ENCODE results near the gene GRHL1.
"Not testable (repeated sequence)": the region's sequence is repeated elsewhere in the genome, so short reads cannot be mapped to it uniquely, and the experiment has no call there.

GRHL1 gene

GRCh38 chr2:9918275-9918674 lies 33.2 kb upstream of the GRHL1 start:
- Histone ChIP-seq H3K27ac (ENCODE audit: extremely low read depth, low read depth, low read length) (no peak overlapping the region), H3K9me3 (ENCODE audit: control insufficient read depth, insufficient read depth, low read depth, low read length) (no peaks in the 10 kb centered on the region), H3K4me3 (ENCODE audit: low read depth, low read length) (no peak overlapping the region), H3K4me1 (ENCODE audit: control insufficient read depth, insufficient read depth, low read length) (no peaks in the 10 kb centered on the region), H3K36me3 (ENCODE audit: control insufficient read depth in 2 of 2, insufficient read depth in 1 of 2, low read length in 2 of 2) (peaks cover 16 to 66% of the 10 kb centered on the region in 2 experiments)
- ChIA-PET CTCF (no interaction called here), POLR2A (no interaction called here)
- TF ChIP-seq ZNF521 (tag by site-specific recombination; IDR thresholded peaks at IDR 0.05) (no peak), ZBTB20 (tag by site-specific recombination; IDR thresholded peaks at IDR 0.05) (no peak), ZNF302 (tag by site-specific recombination; IDR thresholded peaks at IDR 0.05; ENCODE audit: low read depth) (no peak), ZNF558 (tag by site-specific recombination; IDR thresholded peaks at IDR 0.05) (no peak)

- ChIA-PET POLR2A (no interaction called here), CTCF (interaction anchor here (1.2 kb wide), 1 partner anchor 28 kb away, joined by 3 read pairs; no protein-coding TSS in a partner anchor)
- H3K9me3 ChIP-seq (ENCODE audit: control insufficient read depth, insufficient read depth, low read depth, low read length) = no peaks in the 10 kb centered on the region
- peaks cover 16 to 59% of the 10 kb centered on the region in 2 experiments for H3K36me3 ChIP-seq (ENCODE audit: control insufficient read depth in 2 of 2, insufficient read depth in 1 of 2, low read length in 2 of 2)
- H3K4me1 ChIP-seq (ENCODE audit: control insufficient read depth, insufficient read depth, low read length) = no peaks in the 10 kb centered on the region
- no peak overlapping the region for H3K27ac ChIP-seq (ENCODE audit: extremely low read depth, low read depth, low read length)
- TF ChIP-seq ZFP69B (tag by site-specific recombination; IDR thresholded peaks at IDR 0.05) (no peak), ZNF549 (tag by site-specific recombination; IDR thresholded peaks at IDR 0.05) (no peak), ZNF362 (tag by site-specific recombination; IDR thresholded peaks at IDR 0.05) (no peak), MZF1 (tag by site-specific recombination; IDR thresholded peaks at IDR 0.05; ENCODE audit: borderline replicate concordance) (no peak), ZNF132 (tag by site-specific recombination; IDR thresholded peaks at IDR 0.05; ENCODE audit: borderline replicate concordance) (no peak), ZNF529 (tag by site-specific recombination; IDR thresholded peaks at IDR 0.05; ENCODE audit: insufficient replicate concordance) (no peak), ZNF629 (tag by site-specific recombination; IDR thresholded peaks at IDR 0.05) (no peak), ZNF324 (tag by site-specific recombination; IDR thresholded peaks at IDR 0.05) (no peak), ZNF16 (tag by site-specific recombination; IDR thresholded peaks at IDR 0.05; ENCODE audit: low read depth) (no peak), ZNF624 (tag by site-specific recombination; IDR thresholded peaks at IDR 0.05) (no peak), ZNF155 (tag by site-specific recombination; IDR thresholded peaks at IDR 0.05) (no peak), ZNF645 (tag by site-specific recombination; IDR thresholded peaks at IDR 0.05) (no peak), GLIS1 (tag by site-specific recombination; IDR thresholded peaks at IDR 0.05) (no peak), ZNF654 (tag by site-specific recombination; IDR thresholded peaks at IDR 0.05; ENCODE audit: low read depth) (no peak), ZNF341 (tag by site-specific recombination; IDR thresholded peaks at IDR 0.05; ENCODE audit: low read depth) (no peak), TRIM28 (IDR thresholded peaks at IDR 0.05; ENCODE audit: borderline replicate concordance, low read length) (no peak), ZNF670 (tag by site-specific recombination; IDR thresholded peaks at IDR 0.05; ENCODE audit: low read depth) (no peak), HOXA7 (CRISPR knock-in tag; IDR thresholded peaks at IDR 0.05; ENCODE audit: borderline replicate concordance) (no peak)
- H3K4me3 ChIP-seq (ENCODE audit: low read depth, low read length) = no peak overlapping the region
Measured at GRCh38 chr2:9919512-9919911, 32.0 kb upstream of the GRHL1 start.

GRCh38 chr2:9927020-9927419 lies 24.5 kb upstream of the GRHL1 start:
- H3K4me3 ChIP-seq (ENCODE audit: low read depth, low read length); H3K9me3 ChIP-seq (ENCODE audit: control insufficient read depth, insufficient read depth, low read depth, low read length); CTCF ChIA-PET; H3K27ac ChIP-seq (ENCODE audit: extremely low read depth, low read depth, low read length); H3K4me1 ChIP-seq (ENCODE audit: control insufficient read depth, insufficient read depth, low read length); POLR2A ChIA-PET: not testable (repeated sequence)
- TF ChIP-seq ZNF146 (tag by site-specific recombination; IDR thresholded peaks at IDR 0.05) = peak; percentile 65
- H3K36me3 ChIP-seq (ENCODE audit: control insufficient read depth in 2 of 2, insufficient read depth in 1 of 2, low read length in 2 of 2) = peaks cover 3 to 17% of the 10 kb centered on the region in 2 experiments; a peak in 2 of 3 replicates
